CD4-positive, alpha-beta T cell treated with Interleukin-17A for 1 hour (primary cell): ENCODE results near the gene RNF34.

Experiments
- DNase-seq: peaks from one replicate; pipeline ENCODE4 v3.0.0-alpha.2; 2020

RNF34 gene

GRCh38 chr12:121440768-121441167 is 40.9 kb downstream of the RNF34 start:
- DNase-seq: no peak

- no peak for DNase-seq
These were observed 41.6 kb downstream of the RNF34 start for GRCh38 chr12:121441555-121441954.

- no peak for DNase-seq
These were observed 42.4 kb downstream of the RNF34 start for GRCh38 chr12:121442028-121442948.

GRCh38 chr12:121443193-121443870 is 43.4 kb downstream of the RNF34 start:
- DNase-seq: peak; percentile 66

GRCh38 chr12:121443911-121444841 is 44.3 kb downstream of the RNF34 start:
- no peak for DNase-seq

- no peak for DNase-seq
These were observed 44.9 kb downstream of the RNF34 start for GRCh38 chr12:121444842-121445202.

- DNase-seq: no peak
These were observed 46.8 kb downstream of the RNF34 start for GRCh38 chr12:121446750-121447149.

- no peak for DNase-seq
These were observed 48.9 kb downstream of the RNF34 start for GRCh38 chr12:121448771-121449315.

- no peak for DNase-seq
These were observed 52.0 kb downstream of the RNF34 start for GRCh38 chr12:121451961-121452339.

GRCh38 chr12:121452340-121452984 is 52.5 kb downstream of the RNF34 start:
- no peak for DNase-seq

GRCh38 chr12:121452985-121453360 is 53.1 kb downstream of the RNF34 start:
- no peak for DNase-seq

GRCh38 chr12:121453629-121454028 is 53.7 kb downstream of the RNF34 start:
- DNase-seq: no peak

- no peak for DNase-seq
These were observed 55.0 kb downstream of the RNF34 start for GRCh38 chr12:121454921-121455320.

- no peak for DNase-seq
These were observed 56.0 kb downstream of the RNF34 start for GRCh38 chr12:121455766-121456420.

- DNase-seq: no peak
These were observed 56.6 kb downstream of the RNF34 start for GRCh38 chr12:121456551-121456950.

GRCh38 chr12:121461048-121461447 is 61.1 kb downstream of the RNF34 start:
- no peak for DNase-seq

- no peak for DNase-seq
These were observed 64.4 kb downstream of the RNF34 start for GRCh38 chr12:121464331-121464730.

- DNase-seq: peak; percentile 44
These were observed 66.2 kb downstream of the RNF34 start for GRCh38 chr12:121465921-121466793.

GRCh38 chr12:121466794-121467637 is 67.1 kb downstream of the RNF34 start:
- DNase-seq: peak; percentile 91
